Hepatocyte (in vitro differentiated cells): ENCODE measurements around the gene ZFAND2A.

ENCODE experiments used
- EZH2 ChIP-seq: fragments of 200-600 bp; sonication (generic); IDR thresholded peaks from 2 replicates; pipeline ENCODE4 v1.6.1; 2016; ENCODE audit warnings: antibody characterized with exemption, mild to moderate bottlenecking, borderline replicate concordance
- EZH2phosphoT487 ChIP-seq: fragments of 200-600 bp; sonication (generic); IDR thresholded peaks from one replicate; pipeline ENCODE4 v1.6.1; 2018; ENCODE audit warnings: antibody characterized with exemption, mild to moderate bottlenecking, low read depth, moderate library complexity; ENCODE audit not compliant: unreplicated experiment, severe bottlenecking
- TF ChIP-seq, protein P1 (sequence below): fragments of 200-600 bp; sonication (generic); IDR thresholded peaks from 2 replicates; pipeline ENCODE4 v1.5.1; 2016; ENCODE audit warnings: antibody characterized with exemption, mild to moderate bottlenecking; ENCODE audit not compliant: poor library complexity

DNA sequence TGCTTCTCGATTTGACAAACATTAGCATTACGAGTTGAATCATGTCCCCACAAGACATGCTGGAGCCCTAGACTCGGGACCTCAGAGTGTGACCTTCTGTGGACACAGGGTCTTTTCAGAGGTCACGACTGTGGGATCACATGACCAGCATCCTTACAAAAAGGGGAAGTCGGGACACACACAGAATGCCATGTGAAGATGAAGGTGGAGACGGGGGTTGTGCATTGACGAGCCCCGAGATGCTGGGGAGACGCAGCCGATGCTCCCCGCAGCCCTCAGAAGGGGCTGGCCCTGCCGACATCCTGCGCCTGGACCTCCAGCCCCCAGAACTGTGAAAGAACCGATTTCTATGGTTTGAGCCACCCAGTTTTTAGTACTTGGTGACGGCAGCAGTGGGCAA is 7.5 kb downstream of the ZFAND2A start:
- TF ChIP-seq, protein P1, sequence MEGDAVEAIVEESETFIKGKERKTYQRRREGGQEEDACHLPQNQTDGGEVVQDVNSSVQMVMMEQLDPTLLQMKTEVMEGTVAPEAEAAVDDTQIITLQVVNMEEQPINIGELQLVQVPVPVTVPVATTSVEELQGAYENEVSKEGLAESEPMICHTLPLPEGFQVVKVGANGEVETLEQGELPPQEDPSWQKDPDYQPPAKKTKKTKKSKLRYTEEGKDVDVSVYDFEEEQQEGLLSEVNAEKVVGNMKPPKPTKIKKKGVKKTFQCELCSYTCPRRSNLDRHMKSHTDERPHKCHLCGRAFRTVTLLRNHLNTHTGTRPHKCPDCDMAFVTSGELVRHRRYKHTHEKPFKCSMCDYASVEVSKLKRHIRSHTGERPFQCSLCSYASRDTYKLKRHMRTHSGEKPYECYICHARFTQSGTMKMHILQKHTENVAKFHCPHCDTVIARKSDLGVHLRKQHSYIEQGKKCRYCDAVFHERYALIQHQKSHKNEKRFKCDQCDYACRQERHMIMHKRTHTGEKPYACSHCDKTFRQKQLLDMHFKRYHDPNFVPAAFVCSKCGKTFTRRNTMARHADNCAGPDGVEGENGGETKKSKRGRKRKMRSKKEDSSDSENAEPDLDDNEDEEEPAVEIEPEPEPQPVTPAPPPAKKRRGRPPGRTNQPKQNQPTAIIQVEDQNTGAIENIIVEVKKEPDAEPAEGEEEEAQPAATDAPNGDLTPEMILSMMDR = no peak
- TF ChIP-seq EZH2 (no peak), EZH2phosphoT487 (no peak)
